GM12873 (cell line): ENCODE data around the gene STARD10.

Experiments used
- CTCF ChIP-seq: IDR thresholded peaks from 2 replicates; pipeline ENCODE4 v1.5.1; 2012; ENCODE audit warnings: low read depth, mild to moderate bottlenecking, moderate library complexity, low read length, control low read depth; ENCODE audit not compliant: insufficient read depth; ENCODE audit errors: missing control alignments

STARD10 gene

GRCh38 chr11:72752088-72752914 is 41.5 kb downstream of the STARD10 start, which contains the start of gene ARAP1:
TSS of gene ARAP1 (minus strand) at chr11:72752408. CDS start at chr11:72727128, 25,280 bp downstream.
- TF ChIP-seq CTCF, result peak; percentile 18

DNA sequence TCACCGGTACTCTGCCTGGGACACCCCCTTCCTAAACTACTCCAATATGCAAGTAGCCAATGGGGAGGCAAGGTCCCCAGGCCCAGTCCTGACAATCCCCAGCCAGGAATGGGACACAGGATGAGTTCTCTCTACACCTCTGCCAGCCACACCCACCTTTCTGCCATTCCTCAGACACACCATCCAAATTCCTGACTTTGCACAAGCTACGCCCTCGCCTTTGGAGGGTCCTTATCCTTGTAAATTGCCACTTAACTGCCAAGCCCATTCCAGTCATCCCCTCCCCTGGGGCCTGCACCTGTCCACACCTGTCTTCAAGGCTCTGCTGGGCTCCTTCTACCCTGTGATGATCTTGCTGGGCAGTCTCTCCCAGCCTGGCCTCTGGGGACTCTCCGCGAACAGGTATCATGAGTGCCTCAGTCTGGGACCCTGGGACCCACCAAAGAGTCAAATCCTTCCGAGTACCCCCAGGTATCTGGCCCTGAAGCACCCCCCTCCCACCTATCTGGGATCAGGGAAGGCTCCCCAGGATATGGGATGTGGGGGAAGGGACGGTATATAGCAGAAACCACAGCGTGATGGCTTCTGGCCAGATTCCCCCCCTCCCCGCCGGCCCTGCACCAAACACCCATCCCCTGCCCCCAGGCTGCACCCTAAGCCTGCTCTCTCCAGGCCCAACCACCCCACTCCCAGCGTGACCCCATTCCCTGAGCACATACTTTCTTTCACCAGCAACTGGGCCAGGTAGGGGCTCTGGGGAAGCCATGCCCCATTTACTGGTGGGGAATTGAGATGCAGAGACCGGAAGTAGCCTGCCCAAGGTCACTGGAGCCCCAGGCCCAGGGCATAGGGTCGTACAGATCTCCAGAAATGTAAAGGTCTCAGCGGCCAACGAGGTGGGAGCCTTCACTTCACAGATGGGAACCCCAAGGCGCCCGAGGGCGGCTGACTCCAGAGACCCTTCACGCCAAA is 42.4 kb downstream of the STARD10 start:
- TF ChIP-seq CTCF, result no peak

DNA sequence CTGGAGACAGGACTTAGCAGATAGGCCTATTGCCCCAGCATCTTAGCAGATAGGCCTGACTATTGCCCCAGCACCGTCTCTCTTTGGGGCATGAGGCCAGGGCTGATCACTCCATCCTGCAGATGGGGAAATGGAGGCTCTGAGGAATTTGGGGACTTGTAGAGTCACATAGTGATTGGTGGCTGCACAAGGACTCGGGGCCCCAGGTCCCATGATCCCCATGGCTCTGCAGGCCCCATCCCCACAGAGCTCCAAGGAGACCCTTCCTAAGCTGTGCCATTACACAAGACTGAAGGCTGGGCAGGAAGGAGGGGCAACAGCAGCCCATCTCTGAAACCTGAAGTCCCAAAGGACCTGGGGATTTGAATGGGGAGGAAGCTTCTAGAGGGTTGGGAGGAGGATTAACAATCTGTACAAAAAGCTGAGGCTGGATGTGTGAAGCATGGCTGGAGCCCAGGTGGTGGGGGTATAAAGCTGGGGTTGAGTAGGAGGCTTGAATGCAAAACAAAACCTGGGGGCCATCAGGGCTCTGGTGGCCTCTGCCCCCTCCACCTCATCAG is 43.2 kb downstream of the STARD10 start:
- no peak for TF ChIP-seq CTCF

DNA sequence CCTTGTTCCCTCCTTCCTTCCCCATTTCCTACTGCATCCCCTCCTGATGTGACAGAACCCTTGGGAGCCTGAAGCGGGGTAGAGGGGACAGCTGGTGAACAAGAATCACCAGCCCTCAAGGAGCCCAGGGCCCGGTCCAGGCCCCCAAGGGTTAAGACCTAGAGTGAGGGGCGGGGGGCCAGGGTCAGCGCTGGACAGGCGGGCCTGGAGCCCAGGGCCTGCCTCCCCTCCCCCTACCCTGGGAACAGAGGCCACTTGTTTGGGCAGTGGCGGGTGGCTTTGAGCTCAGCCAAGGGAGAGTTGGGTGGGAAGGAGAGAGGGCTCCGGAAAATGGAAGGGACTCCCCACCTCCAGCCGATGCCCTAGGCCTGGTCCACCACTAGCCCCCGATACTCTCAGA is 43.8 kb downstream of the STARD10 start:
- TF ChIP-seq CTCF, result no peak

DNA sequence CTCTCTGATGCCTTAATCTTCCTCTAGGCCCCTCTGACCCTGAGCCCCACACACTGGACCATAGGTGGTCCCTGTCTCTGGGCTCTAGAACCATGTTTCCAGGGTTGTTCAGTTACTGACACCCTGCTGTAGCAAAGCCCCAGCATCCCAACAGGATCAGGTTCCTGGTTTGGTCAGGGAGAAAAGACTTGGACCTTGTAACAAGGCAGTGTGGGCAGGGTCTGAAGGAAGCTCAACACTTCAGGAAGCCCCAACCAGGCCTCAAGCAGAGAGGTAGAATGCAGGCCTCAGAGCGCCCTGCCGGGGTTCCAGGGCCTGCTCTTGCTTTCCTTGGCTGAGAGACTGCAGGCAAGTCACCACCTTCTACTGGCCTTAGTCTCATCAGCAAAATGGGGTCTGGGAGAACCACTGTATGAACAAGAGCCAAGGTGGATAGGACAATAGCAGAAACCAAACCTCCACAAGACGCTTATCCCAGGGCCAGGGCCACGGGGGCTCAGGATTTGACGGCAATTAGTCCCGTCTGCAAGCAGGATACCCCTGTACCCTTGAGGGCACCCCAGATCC is 46.5 kb downstream of the STARD10 start:
- no peak for TF ChIP-seq CTCF

DNA sequence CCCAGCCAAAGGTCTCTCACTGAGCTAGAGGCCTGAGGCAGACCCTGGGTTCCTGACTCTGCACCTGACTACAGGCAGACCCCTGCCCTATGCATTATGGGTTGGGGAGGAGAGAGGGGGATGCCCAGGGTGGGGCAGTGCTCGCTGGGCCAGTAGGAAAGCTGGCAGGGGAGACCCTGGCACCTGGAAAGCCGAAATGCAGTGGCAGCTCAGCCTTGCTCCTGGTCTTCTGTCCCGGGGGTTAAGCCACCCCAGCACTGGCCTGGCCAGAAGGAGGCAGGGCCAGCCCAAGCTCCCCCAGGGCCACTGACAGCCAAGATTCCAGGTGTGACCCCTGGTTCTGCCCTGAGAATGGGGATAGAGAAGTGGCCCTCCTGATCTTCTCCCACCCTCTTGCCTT is 47.0 kb downstream of the STARD10 start:
- TF ChIP-seq CTCF, result no peak
